Gastroesophageal sphincter (tissue), 4 donors: ENCODE measurements around the gene SPATA20. TPM values are rescaled to one million over a fixed set of nuclear protein-coding genes. Genes with fewer than 3 reads are reported as not detected.

ENCODE experiments used
- ATAC-seq: fragments of 150-250 bp; one replicate; pipeline ENCODE4 v1.9.1; 2016; ENCODE audit warnings: mild to moderate bottlenecking, moderate library complexity
- H3K27ac ChIP-seq, 4 donors: fragments of 200-600 bp; sonication (generic) in 3 of 4; 1 replicate in 3 of 4; 2 replicates in 1 of 4; pipeline ENCODE4 v1.5.1; 2016 to 2019
- H3K27me3 ChIP-seq: fragments of 200-600 bp; sonication (generic); one replicate; pipeline ENCODE4 v1.5.1; 2019
- H3K36me3 ChIP-seq, 2 donors: fragments of 200-600 bp; sonication (generic); one replicate each; pipeline ENCODE4 v1.5.1; 2019; ENCODE audit warnings: control low read depth in 1 of 2
- H3K4me1 ChIP-seq, 3 donors: fragments of 200-600 bp; sonication (generic); 1 replicate in 2 of 3; 2 replicates in 1 of 3; pipeline ENCODE4 v1.5.1; 2016 to 2019; ENCODE audit warnings: control low read depth in 2 of 3
- H3K4me3 ChIP-seq, 2 donors: fragments of 200-600 bp; sonication (generic); one replicate each; pipeline ENCODE4 v1.5.1; 2019; ENCODE audit warnings: mild to moderate bottlenecking in 1 of 2, moderate library complexity in 1 of 2
- H3K9me3 ChIP-seq, 3 donors: fragments of 200-600 bp; sonication (generic); one replicate each; pipeline ENCODE4 v1.5.1; 2017 to 2019; ENCODE audit warnings: control low read depth in 2 of 3
- CTCF ChIP-seq, 4 experiments: fragments of 200-600 bp in 2 of 4; fragments of 450-650 bp in 2 of 4; sonication (generic) in 1 of 4; IDR thresholded peaks; one replicate each; pipeline ENCODE4 v1.5.1; 2017 to 2019; ENCODE audit warnings: antibody characterized with exemption in 4 of 4, mild to moderate bottlenecking in 2 of 4, moderate library complexity in 2 of 4
- EP300 ChIP-seq: sonication (generic); formaldehyde crosslinking; IDR thresholded peaks from one replicate; pipeline ENCODE4 v1.6.1; 2017; ENCODE audit warnings: antibody characterized with exemption, mild to moderate bottlenecking
- POLR2A ChIP-seq, 2 donors: fragments of 450-650 bp; IDR thresholded peaks; one replicate each; pipeline ENCODE4 v1.6.1; 2017; ENCODE audit warnings: antibody characterized with exemption in 2 of 2, mild to moderate bottlenecking in 2 of 2, moderate library complexity in 1 of 2
- POLR2AphosphoS5 ChIP-seq: sonication (generic); formaldehyde crosslinking; IDR thresholded peaks from one replicate; pipeline ENCODE4 v1.6.1; 2017; ENCODE audit warnings: antibody characterized with exemption
- WGBS, 2 donors: methylation state at CpG; one replicate each; pipeline ENCODE4 v1.1.5; 2018; ENCODE audit warnings: low coverage in 1 of 2; 5-methylcytosine and 5-hydroxymethylcytosine counted together
- total RNA-seq, 4 donors: library from RNA; depleted of rRNA; stranded (reverse); fragments of >200 nt; gene quantifications; one replicate each; pipeline ENCODE4 v1.1.0, GENCODE V29; 2016

Gene SPATA20
- total RNA-seq, 4 donors from 2014 or later, result 45.0 to 75.3 (median 59.8) TPM

GRCh38 chr17:50518384-50519023 lies 28.5 kb upstream of the SPATA20 start:
- peaks cover 0 to 11% (median 0%) of the 10 kb centered on the region in 3 donors for H3K4me1 ChIP-seq
- H3K4me3 ChIP-seq, result no peak overlapping the region
- no peak for TF ChIP-seq POLR2A (IDR thresholded peaks at IDR 0.05)
- TF ChIP-seq POLR2AphosphoS5, result no peak
- TF ChIP-seq EP300, result no peak
- no peak for TF ChIP-seq CTCF (IDR thresholded peaks at IDR 0.05)
- H3K36me3 ChIP-seq, result no peaks in the 10 kb centered on the region
- H3K27ac ChIP-seq, result no peak overlapping the region
- H3K27me3 ChIP-seq, result no peaks in the 10 kb centered on the region
- WGBS, 2 donors, result 76 to 89% methylated on average over 4 of the region's 13 CpGs
- no peaks in the 10 kb centered on the region for H3K9me3 ChIP-seq
- no peak for ATAC-seq

GRCh38 chr17:50519141-50519834 lies 27.7 kb upstream of the SPATA20 start:
- Histone ChIP-seq H3K4me3 (no peak overlapping the region), H3K27me3 (no peaks in the 10 kb centered on the region), H3K9me3 (no peaks in the 10 kb centered on the region), H3K4me1 (peaks cover 0 to 11% (median 0%) of the 10 kb centered on the region in 3 donors), H3K36me3 (no peaks in the 10 kb centered on the region), H3K27ac (no peak overlapping the region)
- WGBS, 2 donors, result no CpG with 5 or more reads among the region's 8 CpGs
- TF ChIP-seq CTCF (IDR thresholded peaks at IDR 0.05), result no peak
- TF ChIP-seq EP300, result no peak
- TF ChIP-seq POLR2A (IDR thresholded peaks at IDR 0.05), result no peak
- TF ChIP-seq POLR2AphosphoS5, result no peak
- ATAC-seq, result no peak

GRCh38 chr17:50520483-50520882 lies 26.5 kb upstream of the SPATA20 start:
- Histone ChIP-seq H3K4me1 (no peaks in the 10 kb centered on the region), H3K27ac (no peak overlapping the region), H3K4me3 (no peak overlapping the region), H3K9me3 (no peaks in the 10 kb centered on the region), H3K36me3 (no peaks in the 10 kb centered on the region), H3K27me3 (no peaks in the 10 kb centered on the region)
- TF ChIP-seq CTCF (IDR thresholded peaks at IDR 0.05) (no peak), EP300 (no peak), POLR2A (IDR thresholded peaks at IDR 0.05) (no peak), POLR2AphosphoS5 (no peak)
- ATAC-seq, result no peak
- 57 to 89% methylated on average over 1 to 2 of the region's 2 CpGs for WGBS, 2 donors

DNA sequence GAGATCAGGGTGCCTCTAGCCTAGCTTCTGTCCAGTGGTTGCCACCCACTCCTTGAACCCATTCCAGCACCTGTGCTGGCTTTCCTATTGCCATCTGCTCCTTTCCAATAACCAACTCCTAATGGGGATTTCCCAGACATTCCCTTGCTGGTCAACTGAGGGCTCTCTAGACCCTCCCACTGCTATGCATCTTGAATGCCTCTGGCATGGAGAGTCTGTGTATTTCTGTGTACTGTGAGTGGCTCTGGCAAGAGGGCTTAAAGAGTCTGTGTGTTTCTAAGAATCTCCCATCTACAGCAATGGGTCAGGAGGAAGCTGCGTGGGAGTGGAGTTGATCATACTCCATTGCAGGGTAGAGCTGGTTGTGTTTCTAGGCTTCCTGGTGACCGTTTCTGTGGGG lies 25.5 kb upstream of the SPATA20 start:
- TF ChIP-seq CTCF (IDR thresholded peaks at IDR 0.05), result no peak
- TF ChIP-seq POLR2A (IDR thresholded peaks at IDR 0.05), result no peak
- TF ChIP-seq POLR2AphosphoS5, result no peak
- TF ChIP-seq EP300, result no peak
- no peaks in the 10 kb centered on the region for H3K36me3 ChIP-seq

GRCh38 chr17:50522766-50523165 lies 24.2 kb upstream of the SPATA20 start:
- ATAC-seq, result no peak
- Histone ChIP-seq H3K9me3 (no peaks in the 10 kb centered on the region), H3K4me1 (no peaks in the 10 kb centered on the region), H3K36me3 (no peaks in the 10 kb centered on the region), H3K4me3 (no peak overlapping the region), H3K27me3 (no peaks in the 10 kb centered on the region), H3K27ac (no peak overlapping the region)
- no peak for TF ChIP-seq POLR2A (IDR thresholded peaks at IDR 0.05)
- TF ChIP-seq CTCF (IDR thresholded peaks at IDR 0.05), result no peak
- TF ChIP-seq POLR2AphosphoS5, result no peak
- TF ChIP-seq EP300, result no peak
- 86 to 98% methylated on average over 5 to 7 of the region's 10 CpGs for WGBS, 2 donors

More for the DNA sequence above, 25.5 kb upstream of the SPATA20 start:
- no peaks in the 10 kb centered on the region for H3K9me3 ChIP-seq
- H3K4me1 ChIP-seq, result no peaks in the 10 kb centered on the region
- H3K27me3 ChIP-seq, result no peaks in the 10 kb centered on the region
- ATAC-seq, result no peak
- H3K27ac ChIP-seq, result no peak overlapping the region
- WGBS, 2 donors, result no CpG with 5 or more reads among the region's 2 CpGs
- no peak overlapping the region for H3K4me3 ChIP-seq
